Transverse colon (tissue), 4 donors: ENCODE measurements around the gene TMEM229B. TPM values are rescaled to one million over a fixed set of nuclear protein-coding genes. Genes with fewer than 3 reads are reported as not detected.

Experiments
- DNase-seq: peaks from one replicate; pipeline ENCODE4 v3.0.0-alpha.2; 2019
- H3K27ac ChIP-seq, 4 donors: fragments of 200-600 bp; sonication (generic); 2 replicates each; pipeline ENCODE4 v1.5.1; 2016 to 2018; ENCODE audit warnings: inconsistent platforms in 4 of 4
- H3K27me3 ChIP-seq: fragments of 200-600 bp; sonication (generic); 2 replicates; pipeline ENCODE4 v1.5.1; 2017; ENCODE audit warnings: inconsistent platforms
- H3K36me3 ChIP-seq, 4 donors: fragments of 200-600 bp; sonication (generic); 2 replicates each; pipeline ENCODE4 v1.5.1; 2017 to 2019; ENCODE audit warnings: inconsistent platforms in 4 of 4
- H3K4me1 ChIP-seq, 4 donors: fragments of 200-600 bp; sonication (generic); 2 replicates each; pipeline ENCODE4 v1.5.1; 2017 to 2020; ENCODE audit warnings: inconsistent platforms in 4 of 4
- H3K4me3 ChIP-seq, 4 donors: fragments of 200-600 bp; sonication (generic); 1 replicate in 1 of 4; 2 replicates in 3 of 4; pipeline versions ENCODE4 v1.5.1 to v1.6.1; 2017 to 2019; ENCODE audit warnings: inconsistent platforms in 4 of 4
- H3K9me3 ChIP-seq, 2 donors: fragments of 200-600 bp; sonication (generic); 2 replicates each; pipeline ENCODE4 v1.5.1; 2017 to 2019; ENCODE audit warnings: inconsistent platforms in 2 of 2
- EP300 ChIP-seq: sonication (generic); formaldehyde crosslinking; IDR thresholded peaks from one replicate; pipeline ENCODE4 v1.6.1; 2017; ENCODE audit warnings: antibody characterized with exemption, low read depth
- POLR2A ChIP-seq: fragments of 450-650 bp; IDR thresholded peaks from one replicate; pipeline ENCODE4 v1.6.1; 2016; ENCODE audit warnings: antibody characterized with exemption, mild to moderate bottlenecking, moderate library complexity
- POLR2AphosphoS5 ChIP-seq, 3 donors: sonication (generic); formaldehyde crosslinking; IDR thresholded peaks; one replicate each; pipeline ENCODE4 v1.6.1; 2016; ENCODE audit warnings: antibody characterized with exemption in 3 of 3
- WGBS, 2 donors: methylation state at CpG; one replicate each; pipeline ENCODE4 v1.1.5; 2018; ENCODE audit warnings: low coverage in 1 of 2; 5-methylcytosine and 5-hydroxymethylcytosine counted together
- in situ Hi-C, 4 donors: fragments of 200-750 bp; cut with MboI; loops; one replicate each; pipeline versions ENCODE4 v1.15.0 to v1.15.1; 2017; ENCODE audit warnings: low sequenced_read_pairs in 3 of 4, low pct_ligation_motif_present in 1 of 4, low pct_unique_long_range_greater_than_20kb in 1 of 4
- intact Hi-C: fragments of 100-400 bp; cut with DNase I; formaldehyde crosslinking; loops from one replicate; pipeline ENCODE4 v1.15.1; 2023; ENCODE audit warnings: low total_unique reads
- total RNA-seq, 4 donors: library from RNA; depleted of rRNA; stranded (reverse); fragments of >200 nt; gene quantifications; one replicate each; pipeline ENCODE4 v1.1.0, GENCODE V29; 2016
- TF ChIP-seq, protein P1 (sequence below), 5 experiments: fragments of 200-600 bp in 3 of 5; fragments of 450-650 bp in 2 of 5; sonication (generic) in 3 of 5; IDR thresholded peaks; 1 replicate in 2 of 5; 2 replicates in 3 of 5; pipeline ENCODE4 v1.5.1; 2016 to 2017; ENCODE audit warnings: antibody characterized with exemption in 5 of 5, inconsistent platforms in 3 of 5, mild to moderate bottlenecking in 2 of 5, moderate library complexity in 1 of 5

The TMEM229B gene
- total RNA-seq, 4 donors from 2014 or later: 3.7 to 13.5 (median 7.4) TPM

DNA sequence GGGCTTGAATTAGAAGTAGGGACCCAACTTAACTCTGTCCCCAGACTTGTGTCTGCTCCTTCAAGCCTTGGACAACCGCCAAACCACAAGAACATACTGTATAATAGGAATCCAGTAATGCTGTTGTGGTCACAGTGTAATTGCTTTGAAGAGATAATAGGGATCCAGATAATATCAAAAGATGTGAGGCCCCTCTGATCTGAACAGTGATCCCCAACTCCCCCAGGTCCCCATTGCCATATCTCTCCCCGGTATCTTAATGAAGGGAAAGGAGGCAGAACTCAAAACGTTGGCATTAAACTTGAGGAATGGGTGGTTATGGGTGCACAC is 36.1 kb upstream of the TMEM229B start:
- Histone ChIP-seq H3K36me3 (no peaks in the 10 kb centered on the region), H3K4me1 (peaks cover 0 to 16% (median 10%) of the 10 kb centered on the region in 4 donors), H3K4me3 (no peak overlapping the region), H3K27ac (no peak overlapping the region), H3K9me3 (no peaks in the 10 kb centered on the region), H3K27me3 (peaks cover 11% of the 10 kb centered on the region)
- in situ Hi-C loops: no loop called here
- TF ChIP-seq EP300 (no peak), POLR2A (no peak), POLR2AphosphoS5 (IDR thresholded peaks at IDR 0.05) (no peak)
- TF ChIP-seq, protein P1, sequence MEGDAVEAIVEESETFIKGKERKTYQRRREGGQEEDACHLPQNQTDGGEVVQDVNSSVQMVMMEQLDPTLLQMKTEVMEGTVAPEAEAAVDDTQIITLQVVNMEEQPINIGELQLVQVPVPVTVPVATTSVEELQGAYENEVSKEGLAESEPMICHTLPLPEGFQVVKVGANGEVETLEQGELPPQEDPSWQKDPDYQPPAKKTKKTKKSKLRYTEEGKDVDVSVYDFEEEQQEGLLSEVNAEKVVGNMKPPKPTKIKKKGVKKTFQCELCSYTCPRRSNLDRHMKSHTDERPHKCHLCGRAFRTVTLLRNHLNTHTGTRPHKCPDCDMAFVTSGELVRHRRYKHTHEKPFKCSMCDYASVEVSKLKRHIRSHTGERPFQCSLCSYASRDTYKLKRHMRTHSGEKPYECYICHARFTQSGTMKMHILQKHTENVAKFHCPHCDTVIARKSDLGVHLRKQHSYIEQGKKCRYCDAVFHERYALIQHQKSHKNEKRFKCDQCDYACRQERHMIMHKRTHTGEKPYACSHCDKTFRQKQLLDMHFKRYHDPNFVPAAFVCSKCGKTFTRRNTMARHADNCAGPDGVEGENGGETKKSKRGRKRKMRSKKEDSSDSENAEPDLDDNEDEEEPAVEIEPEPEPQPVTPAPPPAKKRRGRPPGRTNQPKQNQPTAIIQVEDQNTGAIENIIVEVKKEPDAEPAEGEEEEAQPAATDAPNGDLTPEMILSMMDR (IDR thresholded peaks at IDR 0.05): no peak
- DNase-seq: no peak
- WGBS, 2 donors: 57 to 69% methylated on average over 2 to 3 of the region's 3 CpGs
- intact Hi-C loops: no loop called here

DNA sequence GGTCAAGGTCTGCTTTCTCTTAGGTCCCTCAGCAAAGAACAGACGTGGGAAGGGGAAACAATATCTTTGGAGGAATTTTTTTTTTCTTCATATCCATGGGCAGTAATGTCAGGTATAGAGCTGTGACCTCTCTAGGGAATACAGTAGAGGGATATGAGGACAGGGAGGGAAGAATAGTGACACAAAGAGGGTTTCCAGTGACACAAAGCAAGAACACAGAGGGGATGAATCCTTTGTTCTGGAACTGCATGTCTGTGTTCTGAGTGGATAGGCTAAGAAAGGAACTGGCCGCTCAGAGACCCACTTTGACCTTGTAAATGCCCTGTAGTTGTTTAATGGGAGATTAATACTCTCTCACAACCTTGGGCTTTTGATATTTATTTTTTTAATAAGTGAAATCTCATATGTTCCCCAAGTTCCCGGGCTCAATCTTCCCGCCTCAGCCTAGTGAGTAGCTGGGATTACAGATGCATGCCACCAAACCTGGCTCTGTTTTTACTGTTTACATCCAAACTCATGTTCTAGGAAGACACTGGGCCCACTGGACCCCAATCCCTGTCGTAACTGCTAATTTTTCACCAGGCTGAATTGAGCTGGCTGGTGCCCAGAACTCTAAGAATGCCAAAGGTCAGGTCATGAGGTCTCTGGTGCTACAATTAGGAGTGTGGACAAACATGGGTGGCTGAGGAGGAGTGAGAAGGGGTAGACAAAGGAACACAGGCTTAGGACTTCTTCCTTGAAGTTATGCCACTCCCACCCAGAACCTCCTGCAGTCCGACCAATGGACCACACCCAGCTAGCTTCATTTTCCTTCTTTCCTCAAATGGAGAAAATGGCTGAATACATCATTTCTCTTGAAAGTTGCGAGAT is 35.5 kb upstream of the TMEM229B start:
- in situ Hi-C loops (no loop called here), intact Hi-C loops (no loop called here)
- WGBS, 2 donors: 44 to 60% methylated on average over 4 to 7 of the region's 7 CpGs
- H3K36me3 ChIP-seq: no peaks in the 10 kb centered on the region
- H3K4me1 ChIP-seq: peaks cover 0 to 16% (median 10%) of the 10 kb centered on the region in 4 donors
- peak; percentile 13 for DNase-seq
- no peaks in the 10 kb centered on the region for H3K9me3 ChIP-seq
- TF ChIP-seq EP300: no peak
- H3K27ac ChIP-seq: no peak overlapping the region
- H3K4me3 ChIP-seq: no peak overlapping the region
- peaks cover 11% of the 10 kb centered on the region for H3K27me3 ChIP-seq

DNA sequence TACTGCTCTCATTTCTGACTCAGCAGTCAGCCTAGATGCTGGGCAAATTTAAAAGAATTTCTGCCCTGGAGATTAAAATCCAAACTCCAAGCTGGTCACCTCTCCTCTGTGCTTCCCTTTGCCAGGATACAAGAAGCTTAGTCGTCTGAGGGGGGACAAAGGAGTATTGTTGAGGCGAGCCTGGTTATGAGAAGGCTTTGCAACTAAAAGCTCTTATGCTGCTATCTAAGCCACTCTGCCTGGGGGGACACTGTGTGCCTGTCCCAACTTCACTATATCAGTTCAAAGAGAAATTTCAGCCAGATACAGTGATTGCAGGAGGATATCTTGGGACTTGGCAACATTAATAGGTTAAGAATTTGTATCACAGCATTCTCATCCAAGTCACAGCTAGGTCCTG is 33.7 kb upstream of the TMEM229B start:
- Histone ChIP-seq H3K9me3 (no peaks in the 10 kb centered on the region), H3K4me1 (peaks cover 0 to 16% (median 10%) of the 10 kb centered on the region in 4 donors), H3K27ac (no peak overlapping the region), H3K36me3 (no peaks in the 10 kb centered on the region), H3K27me3 (peaks cover 11% of the 10 kb centered on the region), H3K4me3 (no peak overlapping the region)
- no peak for TF ChIP-seq POLR2A
- TF ChIP-seq, protein P1 (IDR thresholded peaks at IDR 0.05): no peak
- TF ChIP-seq POLR2AphosphoS5 (IDR thresholded peaks at IDR 0.05): no peak
- WGBS, 2 donors: 49 to 60% methylated on average over 1 to 2 of the region's 2 CpGs
- intact Hi-C loops: no loop called here
- in situ Hi-C loops: no loop called here
- no peak for DNase-seq

DNA sequence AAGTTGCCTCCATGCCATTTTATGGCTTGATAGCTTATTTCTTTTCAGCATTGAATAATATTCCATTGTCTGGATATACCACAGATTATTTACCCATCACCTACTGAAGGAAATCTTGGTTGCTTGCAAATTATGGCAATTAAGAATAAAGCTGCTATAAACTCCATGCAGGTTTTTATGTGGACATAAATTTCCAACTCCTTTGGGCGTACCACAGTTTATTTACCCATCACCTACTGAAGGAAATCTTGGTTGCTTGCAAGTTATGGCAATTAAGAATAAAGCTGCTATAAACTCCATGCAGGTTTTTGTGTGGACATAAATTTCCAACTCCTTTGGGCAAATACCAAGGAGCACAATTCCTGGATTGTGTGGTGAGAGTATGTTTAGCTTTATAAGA is 32.0 kb upstream of the TMEM229B start:
- Histone ChIP-seq H3K4me1 (peaks cover 0 to 18% (median 15%) of the 10 kb centered on the region in 4 donors), H3K9me3 (no peaks in the 10 kb centered on the region), H3K36me3 (no peaks in the 10 kb centered on the region), H3K4me3 (no peak overlapping the region), H3K27ac (peak overlapping the region; percentile 12 to 55 (median 30)), H3K27me3 (peaks cover 8% of the 10 kb centered on the region)
- no peak for DNase-seq
- in situ Hi-C loops (no loop called here), intact Hi-C loops (no loop called here)
- WGBS, 2 donors: 50 to 58% methylated on average over 1 of the region's 1 CpG
- TF ChIP-seq, protein P1 (IDR thresholded peaks at IDR 0.05): no peak
- TF ChIP-seq POLR2AphosphoS5 (IDR thresholded peaks at IDR 0.05) (no peak), POLR2A (no peak)

DNA sequence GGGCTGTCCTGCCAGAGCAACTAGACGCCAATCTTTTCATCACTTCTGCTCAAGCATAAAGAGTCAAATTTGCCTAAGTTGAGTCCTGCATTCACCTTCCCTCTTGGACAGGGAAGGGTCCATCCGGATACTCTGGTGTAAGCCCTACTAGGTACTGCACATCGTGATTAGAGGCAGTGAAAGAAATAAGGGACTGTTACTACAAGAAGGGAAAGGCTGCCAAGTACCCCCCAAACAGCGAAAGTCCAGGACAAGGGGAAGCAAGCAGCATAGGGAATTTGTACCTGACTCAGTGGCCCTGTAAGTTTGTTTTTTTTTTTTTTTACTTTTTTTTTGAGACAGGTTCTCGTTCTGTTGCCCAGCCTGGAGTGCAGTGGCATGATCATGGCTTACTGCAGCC is 30.9 kb upstream of the TMEM229B start:
- peaks cover 6% of the 10 kb centered on the region for H3K27me3 ChIP-seq
- H3K36me3 ChIP-seq: no peaks in the 10 kb centered on the region
- intact Hi-C loops (no loop called here), in situ Hi-C loops (no loop called here)
- no peak for DNase-seq
- no peaks in the 10 kb centered on the region for H3K9me3 ChIP-seq
- 78 to 100% methylated on average over 3 to 5 of the region's 5 CpGs for WGBS, 2 donors
- H3K4me3 ChIP-seq: no peak overlapping the region
- peaks cover 0 to 16% (median 14%) of the 10 kb centered on the region in 4 donors for H3K4me1 ChIP-seq
- TF ChIP-seq POLR2AphosphoS5 (IDR thresholded peaks at IDR 0.05): no peak
- TF ChIP-seq POLR2A: no peak
- no peak for TF ChIP-seq EP300
- TF ChIP-seq, protein P1 (IDR thresholded peaks at IDR 0.05): no peak
- no peak overlapping the region for H3K27ac ChIP-seq
